Hindlimb muscle (tissue), 1 donor: Measurements from ENCODE around the gene VPS26B. TPM values are rescaled to one million over a fixed set of nuclear protein-coding genes. Genes with fewer than 3 reads are reported as not detected.
"Not testable (repeated sequence)": the region's sequence is repeated elsewhere in the genome, so short reads cannot be mapped to it uniquely, and the experiment has no call there.

Experiments
- DNase-seq: peaks from one replicate; pipeline ENCODE4 v3.0.0-alpha.2; 2013
- polyA plus RNA-seq: library from polyadenylated mRNA; unstranded; fragments of 120-200 nt; gene quantifications from one replicate; pipeline ENCODE4 v1.2.1, GENCODE V29; 2013; ENCODE audit not compliant: insufficient read length

VPS26B gene
- polyA plus RNA-seq, 1 donor, result 29.0 TPM

DNA sequence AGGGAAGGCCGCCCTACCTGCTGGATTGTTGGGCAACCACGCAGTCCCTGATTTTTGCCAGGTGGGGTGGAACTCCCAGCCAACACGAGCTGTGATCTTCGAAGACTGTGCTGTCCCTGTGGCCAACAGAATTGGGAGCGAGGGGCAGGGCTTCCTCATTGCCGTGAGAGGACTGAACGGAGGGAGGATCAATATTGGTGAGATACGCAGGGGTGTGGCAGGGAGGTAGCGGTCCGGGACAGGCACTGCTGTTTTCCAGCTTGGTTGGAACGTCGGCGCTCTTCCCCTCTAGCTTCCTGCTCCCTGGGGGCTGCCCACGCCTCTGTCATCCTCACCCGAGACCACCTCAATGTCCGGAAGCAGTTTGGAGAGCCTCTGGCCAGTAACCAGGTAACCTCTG is 36.5 kb downstream of the VPS26B start:
- DNase-seq, result no peak

DNA sequence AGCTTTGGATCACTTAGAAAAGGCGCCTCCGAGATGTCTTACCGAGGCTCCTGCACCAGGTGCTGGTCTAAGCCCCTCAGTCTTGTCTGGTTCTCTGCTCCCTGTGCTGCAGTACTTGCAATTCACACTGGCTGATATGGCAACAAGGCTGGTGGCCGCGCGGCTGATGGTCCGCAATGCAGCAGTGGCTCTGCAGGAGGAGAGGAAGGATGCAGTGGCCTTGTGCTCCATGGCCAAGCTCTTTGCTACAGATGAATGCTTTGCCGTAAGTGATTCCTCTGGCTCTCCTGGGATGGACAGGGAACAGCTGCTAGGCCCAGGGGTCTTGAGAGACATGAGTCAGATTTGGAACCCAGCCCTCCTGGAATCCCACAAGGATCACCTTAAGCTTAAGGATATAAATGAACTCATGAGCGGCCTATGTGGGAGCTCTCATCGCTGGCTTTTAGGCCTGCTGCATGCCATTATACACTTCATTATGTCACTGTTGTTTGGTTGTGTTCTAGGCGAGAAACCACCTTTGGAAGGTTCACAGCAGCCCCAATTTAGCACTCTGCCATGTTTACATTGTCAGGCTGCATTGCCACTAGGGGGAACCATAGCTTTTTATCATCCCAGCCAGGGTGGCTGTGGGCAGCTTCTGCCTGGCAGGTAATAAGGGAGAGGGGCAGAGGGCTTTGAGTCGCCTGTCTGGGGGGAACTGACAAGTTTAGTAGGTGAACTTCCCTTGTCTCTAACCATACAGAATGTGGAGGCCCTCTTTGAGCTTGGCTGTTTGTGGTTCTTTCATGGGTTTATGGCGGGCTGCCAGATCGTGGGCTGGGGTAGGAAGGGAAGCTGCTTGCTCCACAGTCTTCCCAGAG is 37.4 kb downstream of the VPS26B start:
- DNase-seq, result no peak

DNA sequence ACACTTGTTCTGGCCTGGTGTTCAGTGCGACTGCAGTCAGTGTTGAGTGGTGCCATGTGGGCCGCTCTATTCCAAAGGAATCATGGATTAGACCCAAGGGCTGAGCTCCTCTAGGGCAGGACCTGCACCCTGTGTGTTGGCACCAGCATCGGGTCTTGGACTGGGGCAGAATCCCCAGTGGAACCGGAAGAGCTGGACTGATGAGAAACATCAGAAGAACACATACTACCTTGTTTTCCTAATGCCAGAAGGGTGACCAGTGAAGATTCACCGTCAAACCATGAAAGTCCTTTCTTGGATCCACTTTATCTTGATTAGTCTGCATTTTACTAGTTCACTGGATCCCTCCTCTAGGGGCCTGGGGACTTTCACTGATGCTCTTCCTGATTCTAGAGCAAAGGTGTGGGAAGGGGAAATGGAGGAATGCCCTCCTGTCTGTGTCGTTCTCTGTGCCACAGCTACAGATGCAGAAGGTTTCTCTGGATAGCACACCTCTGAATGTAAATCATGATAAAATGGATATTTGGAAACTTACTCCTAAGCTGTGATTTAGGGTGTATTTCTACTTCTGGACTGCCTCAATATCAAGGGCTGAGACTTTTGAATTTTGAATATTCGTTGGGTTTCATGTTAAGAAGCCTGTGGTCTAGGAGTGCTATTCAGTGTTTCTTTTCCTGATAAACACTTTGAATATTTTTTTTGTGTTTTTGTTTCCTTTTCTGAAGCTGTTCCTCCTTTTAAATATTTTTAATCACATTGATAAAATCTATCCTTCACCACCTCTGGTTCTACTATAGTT is 40.7 kb downstream of the VPS26B start:
- no peak for DNase-seq

DNA sequence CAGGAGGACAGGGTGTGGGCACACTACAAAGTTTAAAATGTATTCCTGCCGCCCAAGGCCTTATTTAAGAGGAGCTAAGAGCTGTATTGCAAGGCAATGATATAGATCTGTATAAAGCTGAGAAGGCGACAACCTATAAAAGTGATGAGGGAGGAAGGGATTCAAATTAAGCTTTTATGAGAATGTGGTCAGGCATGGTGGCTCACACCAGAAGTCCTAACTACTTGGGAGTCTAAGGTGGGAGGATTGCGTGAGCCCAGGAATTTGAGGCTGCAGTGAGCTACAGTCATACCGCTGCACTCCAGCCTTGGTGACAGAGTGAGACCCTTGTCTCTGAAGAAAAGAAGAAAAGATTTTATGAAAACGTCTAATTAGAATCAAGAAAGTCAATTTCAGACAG is 42.0 kb downstream of the VPS26B start:
- DNase-seq, result no peak

DNA sequence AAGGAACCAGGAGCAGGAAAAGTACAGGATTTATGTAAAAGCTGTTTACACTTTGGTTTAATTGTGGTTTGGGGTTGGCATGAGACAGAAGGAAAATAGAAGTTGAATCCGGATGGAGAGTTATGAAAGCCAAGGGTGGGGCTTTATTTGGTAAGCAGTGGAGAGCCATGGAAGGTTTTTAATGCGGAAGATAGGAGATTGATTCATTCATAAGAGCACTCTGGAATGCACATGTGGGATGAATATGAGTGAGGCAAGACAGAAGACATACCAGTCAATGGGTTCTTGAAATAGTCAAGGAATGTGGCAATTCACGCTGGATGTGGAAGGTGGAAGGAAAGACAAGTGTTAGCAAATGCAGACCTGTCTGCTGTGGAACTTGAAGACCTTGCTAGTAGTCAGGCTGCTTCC is 42.4 kb downstream of the VPS26B start:
- DNase-seq, result no peak

DNA sequence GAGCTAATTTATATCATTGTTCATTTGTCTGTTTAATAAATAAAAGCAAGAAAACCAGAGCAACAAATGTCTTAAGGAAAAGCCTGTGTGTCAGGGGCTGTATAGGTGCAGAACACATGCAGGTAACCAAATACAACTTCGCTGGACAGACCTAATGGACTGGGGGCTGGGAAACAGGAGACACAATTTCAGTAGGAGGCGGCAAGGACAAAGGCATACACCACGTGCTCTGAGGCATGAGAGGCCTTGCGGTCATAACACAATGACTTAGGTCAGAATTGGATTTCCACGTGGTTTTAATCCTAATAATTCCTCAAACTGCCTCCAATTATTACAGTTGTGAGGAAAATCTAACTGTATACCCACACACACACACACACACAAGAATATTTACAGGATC is 43.0 kb downstream of the VPS26B start:
- no peak for DNase-seq

DNA sequence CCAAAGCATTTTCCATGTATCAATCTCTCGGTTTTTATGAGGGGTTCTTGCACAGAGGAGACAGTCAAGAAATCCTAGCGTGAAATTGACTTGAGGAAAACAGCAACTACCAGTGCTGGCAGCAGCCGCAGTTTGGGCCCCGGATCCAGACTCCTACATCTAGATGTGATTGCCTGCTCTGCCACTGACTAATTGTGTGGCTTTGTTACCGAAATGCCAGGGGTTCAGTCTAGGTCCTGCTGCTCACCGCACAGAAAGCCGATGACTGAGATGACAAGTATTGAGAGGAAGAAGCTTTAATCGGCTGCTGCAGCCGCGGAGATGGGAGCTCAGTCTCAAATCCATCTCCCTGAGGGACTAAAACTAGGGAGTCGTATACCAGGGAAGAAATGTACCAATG is 43.5 kb downstream of the VPS26B start:
- no peak for DNase-seq

DNA sequence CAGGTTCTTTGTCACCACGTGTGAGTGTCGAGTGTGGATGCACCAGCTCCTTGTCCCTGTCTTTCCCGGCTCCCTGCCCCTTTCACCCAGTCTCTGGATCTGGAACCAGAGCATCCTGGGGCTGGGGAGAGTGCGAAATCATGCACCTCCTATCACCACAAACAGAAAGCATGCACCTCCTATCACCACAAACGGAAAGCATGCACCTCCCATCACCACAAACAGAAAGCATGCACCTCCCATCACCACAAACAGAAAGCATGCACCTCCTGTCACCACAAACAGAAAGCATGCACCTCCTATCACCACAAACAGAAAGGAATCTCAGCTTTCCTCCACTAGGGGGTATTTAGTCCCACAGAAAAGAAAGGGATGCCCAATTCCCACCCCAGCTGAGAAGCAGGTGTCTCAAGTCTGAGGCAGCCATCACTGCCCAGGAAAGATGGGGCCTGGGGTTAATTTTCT is 45.8 kb downstream of the VPS26B start:
- DNase-seq, result no peak

DNA sequence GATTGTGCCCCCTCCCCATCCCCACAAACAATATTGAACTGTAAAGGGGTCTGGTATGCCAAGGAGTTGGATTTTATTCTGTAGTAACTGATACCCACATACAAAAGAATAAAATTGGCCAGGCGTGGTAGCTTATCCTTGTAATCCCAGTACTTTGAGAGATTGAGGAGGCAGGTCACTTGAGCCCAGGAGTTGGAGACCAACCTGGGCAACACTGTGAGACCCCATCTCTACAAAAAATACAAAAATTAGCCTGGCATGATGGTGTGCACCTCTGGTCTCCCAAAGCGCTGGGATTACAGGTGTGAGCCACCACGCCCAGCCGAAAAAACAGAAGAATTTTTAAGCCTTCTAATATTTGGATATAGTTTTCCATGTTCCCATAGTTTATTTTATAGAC is 47.5 kb downstream of the VPS26B start:
- DNase-seq, result no peak

DNA sequence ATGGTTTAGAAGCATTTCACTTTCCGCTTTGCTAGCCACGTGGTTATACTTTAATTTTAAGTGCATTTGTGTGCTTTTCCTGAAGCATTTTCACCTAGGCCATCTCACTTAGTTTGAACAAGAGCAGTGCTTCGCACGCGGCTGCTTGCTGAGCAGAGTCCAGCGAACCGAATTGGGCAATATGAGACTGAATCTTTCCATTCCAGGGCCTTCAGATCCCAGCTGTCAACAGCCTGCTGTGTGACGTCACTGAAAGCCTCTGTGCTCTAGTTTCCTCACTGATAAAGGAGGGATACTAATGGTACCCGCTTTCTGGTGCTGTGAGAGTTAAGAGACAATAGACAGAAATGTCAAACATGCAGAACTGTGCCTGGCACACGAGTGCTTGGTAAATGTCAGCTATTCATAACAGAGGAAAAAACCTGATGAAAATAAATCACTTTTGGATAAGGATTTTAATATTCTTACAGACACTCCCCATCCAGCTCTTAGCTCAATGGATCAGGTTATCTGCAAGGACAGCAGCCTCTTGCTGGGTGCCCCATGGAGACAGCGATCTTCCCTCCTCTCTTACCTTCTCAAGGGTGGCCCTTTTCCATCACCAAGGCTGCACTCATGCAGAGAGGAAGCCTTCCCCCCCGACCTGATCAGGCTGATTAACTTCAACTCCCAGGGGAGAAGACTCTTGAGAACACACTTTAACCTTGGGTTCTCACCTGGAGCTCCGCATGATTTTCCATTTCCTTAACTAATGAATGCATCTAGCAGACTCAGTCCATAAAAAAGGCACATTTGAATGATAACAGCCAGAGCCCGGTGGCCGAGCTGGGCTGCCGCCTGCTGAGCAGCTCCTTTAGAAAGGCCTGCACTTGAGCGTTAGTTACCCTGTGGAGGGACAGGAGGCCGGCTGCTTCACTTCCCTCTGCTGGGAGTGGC is 48.2 kb downstream of the VPS26B start:
- no peak for DNase-seq

DNA sequence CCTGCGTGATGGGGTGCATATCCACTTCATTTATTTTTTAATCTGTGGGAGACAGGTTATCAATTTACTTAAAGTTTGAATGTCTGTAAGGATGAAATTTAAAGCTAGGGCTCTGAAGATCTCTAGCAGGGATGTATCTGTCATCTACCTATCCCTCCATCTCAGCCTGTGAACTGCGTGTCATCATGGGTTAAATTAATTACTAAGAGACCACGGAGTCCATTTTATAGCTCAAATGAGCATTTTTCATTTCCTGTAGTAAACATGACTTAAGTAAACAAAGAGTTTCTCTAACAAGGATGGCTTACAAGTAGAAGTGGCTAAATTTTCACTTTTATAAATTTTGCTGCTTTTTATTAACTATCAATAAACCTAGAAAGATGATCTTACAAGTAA is 48.8 kb downstream of the VPS26B start:
- no peak for DNase-seq

DNA sequence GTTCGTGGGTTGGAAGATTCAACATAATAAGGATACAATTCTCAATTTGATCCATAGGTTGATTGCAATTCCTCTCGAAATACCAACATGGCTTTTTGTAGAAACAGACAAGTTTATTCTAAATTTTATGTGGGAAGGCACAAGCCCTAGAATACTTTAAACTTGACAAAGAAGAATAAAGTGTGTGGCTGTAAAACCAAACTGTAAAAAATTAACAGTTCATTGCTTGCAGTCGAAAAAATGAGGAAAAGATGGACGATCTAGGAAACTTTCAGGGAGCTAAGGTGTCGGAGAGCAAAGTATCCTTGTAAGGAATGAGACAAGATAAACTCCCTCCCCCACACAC is 50.7 kb downstream of the VPS26B start:
- DNase-seq, result no peak

DNA sequence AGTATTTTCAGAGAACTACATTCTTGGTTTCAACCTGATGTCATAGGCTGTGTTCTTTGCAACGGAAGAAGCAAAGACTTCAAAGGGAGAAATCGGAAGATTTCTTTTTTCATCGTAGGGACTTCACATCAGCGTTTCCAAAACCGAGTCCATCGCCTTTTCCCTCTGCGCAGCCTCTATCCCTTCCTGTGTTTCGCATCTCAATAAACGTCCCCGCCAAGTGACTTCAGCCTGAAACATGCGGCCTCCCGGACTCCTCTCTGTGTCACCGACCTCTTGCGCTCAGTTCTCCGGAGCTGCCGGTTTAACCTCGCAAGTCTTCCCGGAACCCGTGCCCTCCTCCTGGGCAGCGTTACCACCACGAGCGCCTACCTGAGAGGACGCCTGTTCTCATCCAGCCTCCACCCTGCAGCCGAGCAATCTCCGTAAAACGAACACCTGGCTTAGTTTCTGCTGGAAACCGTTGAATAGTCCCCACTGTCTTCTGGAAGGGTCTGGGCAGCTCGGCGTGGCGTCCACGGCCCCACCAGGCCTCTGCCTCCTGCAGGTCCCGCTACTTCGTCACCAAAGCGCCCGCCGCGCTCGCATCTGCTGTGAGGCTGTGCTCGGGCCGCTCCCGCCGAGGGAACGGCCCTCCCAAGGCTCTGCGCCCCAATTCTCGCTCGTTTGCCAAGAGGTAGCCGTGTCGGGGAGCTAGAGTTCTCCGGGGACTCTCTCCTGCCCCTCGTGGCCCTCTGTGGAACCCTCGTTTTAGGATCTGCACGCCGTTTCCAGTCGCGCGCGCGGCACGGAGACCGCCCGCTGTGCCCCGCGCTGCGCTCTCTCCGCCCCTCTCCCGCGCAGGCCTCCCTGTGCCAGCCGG is 51.3 kb downstream of the VPS26B start, which contains the start of gene GLB1L3:
GLB1L3 (plus strand) TSS at position 846 of the 862 bp plus-strand sequence. CDS start 362 bp downstream, outside the sequence.
- no peak for DNase-seq

DNA sequence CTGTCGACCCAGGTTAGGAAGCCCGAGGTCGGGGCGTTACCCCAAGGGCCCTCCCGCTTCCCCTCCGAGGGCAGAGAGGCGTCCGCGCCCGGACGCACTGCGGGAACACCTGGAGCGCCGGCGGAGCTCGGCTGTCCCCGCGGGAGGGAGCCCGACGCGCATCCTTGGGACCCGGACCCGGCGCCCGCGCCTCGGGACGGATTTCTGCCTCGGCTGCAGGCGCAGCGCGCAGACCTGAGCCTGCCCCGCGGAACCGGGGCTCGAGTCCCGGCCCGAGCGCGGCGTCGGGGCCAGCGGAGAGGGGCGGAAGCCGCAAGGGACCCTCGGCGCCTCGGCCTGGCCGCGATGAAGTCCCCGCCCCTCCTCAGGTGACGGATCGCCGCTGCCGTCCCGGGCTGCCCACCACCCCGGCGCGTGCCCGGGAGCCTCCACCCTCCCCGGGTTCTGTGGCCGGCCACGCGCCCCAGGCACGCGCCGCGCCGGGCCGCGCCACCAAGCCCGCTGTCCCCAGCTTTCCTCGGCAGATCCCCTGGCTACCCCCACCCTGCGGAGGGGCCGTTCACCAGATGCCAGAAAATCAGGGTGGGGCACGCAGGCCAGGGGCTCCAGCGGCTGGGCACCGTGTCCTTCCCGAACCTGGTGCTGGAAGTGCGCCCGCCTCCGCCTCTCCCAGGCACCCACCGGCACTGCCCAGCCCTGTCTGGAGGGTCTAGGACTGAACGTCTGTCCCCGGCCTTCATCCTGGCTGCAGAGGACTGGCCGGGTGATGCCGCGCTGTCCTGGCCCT is 52.1 kb downstream of the VPS26B start:
- DNase-seq, result no peak

DNA sequence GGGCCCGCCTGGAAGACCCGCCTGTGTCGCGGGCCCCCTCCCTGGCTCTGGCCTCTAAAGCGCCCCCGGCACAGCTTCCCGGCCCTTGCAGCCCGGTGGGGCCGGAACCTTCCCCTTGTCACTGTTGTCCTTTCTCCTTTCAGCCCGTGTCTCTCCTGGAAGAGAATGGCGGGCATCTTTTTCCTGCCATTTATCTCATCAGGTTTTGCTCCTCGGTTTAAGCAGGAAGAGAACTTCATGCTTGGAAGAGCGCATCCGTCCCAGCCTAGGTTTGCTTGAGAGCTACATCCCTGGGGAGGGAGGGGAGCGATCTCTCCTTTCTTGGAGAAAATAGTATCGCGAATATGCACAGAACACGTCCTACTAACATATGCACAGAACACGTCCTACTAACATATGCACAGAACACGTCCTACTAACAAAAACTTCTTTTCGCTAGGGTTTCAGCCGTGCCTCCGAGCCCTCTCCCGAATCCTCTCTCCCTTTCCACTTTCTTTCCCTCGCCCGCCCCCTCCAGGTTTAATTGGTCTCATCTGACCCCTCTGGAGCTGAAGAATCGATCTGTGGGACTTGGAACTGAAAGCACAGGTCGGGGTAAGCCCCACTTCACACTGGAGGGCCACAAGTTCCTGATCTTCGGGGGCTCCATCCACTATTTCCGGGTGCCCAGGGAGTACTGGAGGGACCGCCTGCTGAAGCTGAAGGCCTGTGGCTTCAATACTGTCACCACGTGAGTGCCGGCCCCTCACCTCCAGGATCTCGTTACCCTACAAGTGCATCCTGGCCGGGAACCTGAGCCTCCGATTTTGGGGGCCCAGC is 52.9 kb downstream of the VPS26B start:
- no peak for DNase-seq

DNA sequence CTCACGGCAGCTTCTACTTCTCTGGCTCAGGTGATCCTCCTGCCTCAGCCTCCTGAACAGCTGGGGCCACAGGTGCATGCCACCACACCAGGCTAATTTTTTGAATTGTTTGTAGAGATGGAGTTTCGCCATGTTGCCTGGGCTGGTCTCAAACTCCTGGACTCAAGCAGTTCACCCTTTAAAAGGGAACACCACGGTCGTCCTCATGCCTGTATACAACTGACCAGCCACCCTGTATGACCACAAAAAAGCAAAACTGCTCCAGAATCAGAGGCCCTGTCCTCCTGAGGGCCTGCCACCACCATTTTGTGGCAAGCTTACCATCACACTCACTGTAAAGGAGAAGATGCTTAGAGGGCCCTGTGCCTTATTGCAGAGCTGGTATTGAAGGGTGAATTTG is 53.9 kb downstream of the VPS26B start:
- no peak for DNase-seq

DNA sequence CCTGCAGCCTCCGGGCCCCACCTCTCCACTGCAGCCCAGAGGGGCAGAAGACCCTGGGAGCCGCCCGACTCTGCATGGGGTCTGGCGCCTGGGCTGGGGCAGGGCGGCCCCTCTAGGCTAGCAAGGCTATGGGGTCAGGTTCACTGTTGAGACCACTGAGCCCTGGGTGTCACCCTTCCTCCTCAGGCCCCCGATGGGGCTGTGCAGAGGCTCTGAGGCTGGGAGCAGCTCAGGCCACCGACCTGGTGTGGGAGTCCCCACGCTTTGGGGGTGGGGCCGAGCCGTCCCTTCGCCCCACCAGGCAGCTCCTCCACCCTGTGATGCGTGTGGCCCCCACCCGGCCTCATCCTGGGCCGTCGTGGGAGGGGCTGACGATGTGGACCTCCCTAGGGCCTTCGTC is 57.2 kb downstream of the VPS26B start:
- not testable (repeated sequence) for DNase-seq

DNA sequence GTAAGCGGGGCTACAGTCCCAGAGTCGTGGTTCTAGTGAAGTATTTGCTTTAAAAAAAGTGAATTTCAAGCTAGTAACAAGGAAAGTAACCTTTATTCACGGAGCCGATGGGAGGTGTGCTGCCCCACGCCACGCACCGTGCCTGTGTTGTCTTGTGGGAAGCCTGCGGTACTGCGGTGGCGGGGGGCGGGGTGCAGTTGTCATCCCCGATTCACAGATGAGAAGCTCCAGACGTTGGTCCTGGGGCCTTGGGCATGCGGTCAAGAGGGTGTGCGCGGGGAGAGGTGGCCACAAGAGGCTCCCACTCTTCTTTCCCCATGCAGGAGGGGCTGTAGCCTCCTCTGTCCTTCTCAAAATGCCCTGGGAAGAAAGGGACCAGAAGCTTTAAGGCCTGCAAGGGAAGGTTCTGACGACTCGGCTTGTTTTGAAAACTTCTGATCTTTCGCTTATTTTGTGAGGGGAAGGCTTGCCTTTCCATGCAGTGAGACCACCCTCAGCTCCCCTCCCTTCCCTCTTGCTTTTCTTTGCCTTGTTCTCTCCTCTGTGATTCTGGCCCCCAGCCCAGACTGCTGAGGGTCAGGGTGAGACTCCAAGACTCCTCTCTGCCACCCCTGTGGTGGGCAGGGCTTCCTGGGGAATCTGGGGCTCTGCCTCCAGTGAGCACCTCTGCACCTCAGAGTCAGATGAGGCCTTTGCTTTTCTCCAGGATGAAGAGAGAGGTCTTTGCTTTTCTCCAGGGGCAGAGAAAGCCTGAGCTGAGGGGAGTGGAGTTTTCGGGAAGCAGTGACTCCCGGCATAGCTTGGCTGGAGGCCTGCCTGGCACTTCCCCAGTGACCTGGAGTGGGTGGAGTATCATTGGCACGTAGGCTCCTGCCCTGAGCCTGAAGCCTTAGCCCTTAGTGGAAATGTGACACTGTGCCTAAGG is 57.9 kb downstream of the VPS26B start:
- no peak for DNase-seq
